ENCODE data around the gene ATP6V0E2.

The ATP6V0E2 gene

DNA sequence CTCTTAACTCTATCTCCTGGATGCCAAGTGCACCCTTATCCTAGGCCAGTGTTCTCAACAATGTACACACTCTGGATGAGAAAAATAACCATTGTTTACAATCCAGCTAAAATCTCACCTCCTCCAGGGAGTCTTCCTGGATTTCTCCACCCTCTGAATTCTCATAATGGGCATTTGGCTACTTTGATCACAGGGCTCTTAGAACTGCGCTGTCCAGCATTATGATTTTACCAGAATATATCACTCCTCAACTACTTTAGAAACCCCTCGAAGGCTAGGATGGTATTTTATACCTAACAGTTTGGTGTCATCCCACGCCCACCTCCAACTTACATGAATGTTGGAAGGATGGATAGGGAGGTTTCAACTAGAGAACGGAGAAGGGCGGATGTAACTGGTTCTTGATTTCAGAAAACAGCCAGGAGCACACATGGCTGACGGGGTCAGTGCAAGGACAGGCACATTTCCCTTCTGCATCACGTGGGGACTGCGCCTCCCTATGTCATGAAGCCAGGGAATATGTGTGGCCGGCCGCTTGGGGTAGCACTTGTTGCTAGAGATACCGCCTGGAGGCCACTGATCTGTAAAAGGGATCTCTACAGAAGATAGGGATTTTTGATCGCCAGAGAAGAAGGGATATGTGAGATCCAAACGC, 1.2 kb upstream of the ATP6V0E2 start:
- Histone ChIP-seq H3K79me1 (ENCODE audit: low read depth, low read length) (peaks cover 2% of the 10 kb centered on the region), H2AK5ac (ENCODE audit: low read depth, low read length) (no peak overlapping the region), H3K4me2 (ENCODE audit: insufficient read depth, low read length, poor library complexity, severe bottlenecking) (peak overlapping the region; percentile 90), H3K4ac (ENCODE audit: low read length) (no peak overlapping the region), H3K18ac (ENCODE audit: low read length) (no peak overlapping the region), H3K14ac (ENCODE audit: low read length) (no peak overlapping the region), H3K27ac (replicated peaks; ENCODE audit: low read length) (no peak overlapping the region), H2BK15ac (ENCODE audit: low read length) (no peak overlapping the region), H2BK120ac (ENCODE audit: low read depth, low read length) (no peak overlapping the region), H3K27me3 (ENCODE audit: control insufficient read depth in 3 of 3, insufficient read depth in 3 of 3, low read depth in 1 of 3, low read length in 3 of 3) (peaks cover 0 to 3% (median 0%) of the 10 kb centered on the region in 3 experiments), H2AFZ (ENCODE audit: low read length) (peak overlapping the region; percentile 97), H4K8ac (ENCODE audit: low read depth, low read length) (no peak overlapping the region), H3K9ac (ENCODE audit: low read depth, low read length, poor library complexity) (no peak overlapping the region), H4K91ac (ENCODE audit: low read depth, low read length, poor library complexity) (no peak overlapping the region), H3K4me3 (ENCODE audit: low read length in 2 of 2) (peak overlapping the region; percentile 71 to 93), H3K36me3 (replicated peaks in 1 of 2; ENCODE audit: control insufficient read depth in 2 of 2, insufficient read depth in 2 of 2, low read length in 2 of 2) (peaks cover 0 to 39% of the 10 kb centered on the region in 2 donors), H2BK12ac (ENCODE audit: low read length) (no peak overlapping the region), H3K4me1 (ENCODE audit: control insufficient read depth in 2 of 2, insufficient read depth in 1 of 2, low read depth in 1 of 2, low read length in 2 of 2) (peaks cover 7 to 9% of the 10 kb centered on the region in 2 donors), H3K23ac (ENCODE audit: low read depth, low read length, poor library complexity) (no peak overlapping the region), H3K9me3 (replicated peaks in 1 of 2; ENCODE audit: control insufficient read depth in 2 of 2, insufficient read depth in 1 of 2, low read depth in 1 of 2, low read length in 2 of 2) (no peaks in the 10 kb centered on the region), H2BK5ac (ENCODE audit: low read length) (no peak overlapping the region)
- DNase-seq (ENCODE audit: low spot score), result no peak
- WGBS, 2 donors (ENCODE audit: extremely low coverage in 2 of 2, insufficient read length in 2 of 2, insufficient replicate concordance in 1 of 2), result no CpG with 5 or more reads among the region's 13 CpGs

GRCh38 chr7:149873970-149874643, 338 bp downstream of the ATP6V0E2 start:
- Histone ChIP-seq H3K4ac (ENCODE audit: low read length) (no peak overlapping the region), H3K18ac (ENCODE audit: low read length) (peak overlapping the region; percentile 92), H2BK12ac (ENCODE audit: low read length) (no peak overlapping the region), H3K4me3 (ENCODE audit: low read length in 2 of 2) (peak overlapping the region; percentile 71 to 90), H2AK5ac (ENCODE audit: low read depth, low read length) (no peak overlapping the region), H4K91ac (ENCODE audit: low read depth, low read length, poor library complexity) (no peak overlapping the region), H3K27me3 (ENCODE audit: control insufficient read depth in 3 of 3, insufficient read depth in 3 of 3, low read depth in 1 of 3, low read length in 3 of 3) (peaks cover 0 to 3% (median 0%) of the 10 kb centered on the region in 3 experiments), H3K27ac (replicated peaks; ENCODE audit: low read length) (no peak overlapping the region), H2BK15ac (ENCODE audit: low read length) (no peak overlapping the region), H2AFZ (ENCODE audit: low read length) (peak overlapping the region; percentile 97), H3K23ac (ENCODE audit: low read depth, low read length, poor library complexity) (peak overlapping the region; percentile 95), H3K9ac (ENCODE audit: low read depth, low read length, poor library complexity) (peak overlapping the region; percentile 87), H3K9me3 (replicated peaks in 1 of 2; ENCODE audit: control insufficient read depth in 2 of 2, insufficient read depth in 1 of 2, low read depth in 1 of 2, low read length in 2 of 2) (no peaks in the 10 kb centered on the region), H3K36me3 (replicated peaks in 1 of 2; ENCODE audit: control insufficient read depth in 2 of 2, insufficient read depth in 2 of 2, low read length in 2 of 2) (peaks cover 0 to 32% of the 10 kb centered on the region in 2 donors), H3K4me1 (ENCODE audit: control insufficient read depth in 2 of 2, insufficient read depth in 1 of 2, low read depth in 1 of 2, low read length in 2 of 2) (peaks cover 7 to 9% of the 10 kb centered on the region in 2 donors), H4K8ac (ENCODE audit: low read depth, low read length) (no peak overlapping the region), H3K4me2 (ENCODE audit: insufficient read depth, low read length, poor library complexity, severe bottlenecking) (peak overlapping the region; percentile 90), H2BK120ac (ENCODE audit: low read depth, low read length) (peak overlapping the region; percentile 90), H3K79me1 (ENCODE audit: low read depth, low read length) (peaks cover 2% of the 10 kb centered on the region), H2BK5ac (ENCODE audit: low read length) (no peak overlapping the region), H3K14ac (ENCODE audit: low read length) (no peak overlapping the region)
- no peak for DNase-seq (ENCODE audit: low spot score)
- no CpG with 5 or more reads among the region's 46 CpGs for WGBS, 2 donors (ENCODE audit: extremely low coverage in 2 of 2, insufficient read length in 2 of 2, insufficient replicate concordance in 1 of 2)

- no peak overlapping the region for H3K14ac ChIP-seq (ENCODE audit: low read length)
- peak overlapping the region in 1 of 2 donors; percentile 71 for H3K4me3 ChIP-seq (ENCODE audit: low read length in 2 of 2)
- no peak overlapping the region for H3K27ac ChIP-seq (replicated peaks; ENCODE audit: low read length)
- H2BK120ac ChIP-seq (ENCODE audit: low read depth, low read length), result no peak overlapping the region
- H2AFZ ChIP-seq (ENCODE audit: low read length), result peak overlapping the region; percentile 97
- no CpG with 5 or more reads among the region's 8 CpGs for WGBS, 2 donors (ENCODE audit: extremely low coverage in 2 of 2, insufficient read length in 2 of 2, insufficient replicate concordance in 1 of 2)
- no peak overlapping the region for H2BK5ac ChIP-seq (ENCODE audit: low read length)
- no peaks in the 10 kb centered on the region for H3K9me3 ChIP-seq (replicated peaks in 1 of 2; ENCODE audit: control insufficient read depth in 2 of 2, insufficient read depth in 1 of 2, low read depth in 1 of 2, low read length in 2 of 2)
- no peak overlapping the region for H3K18ac ChIP-seq (ENCODE audit: low read length)
- peaks cover 7 to 9% of the 10 kb centered on the region in 2 donors for H3K4me1 ChIP-seq (ENCODE audit: control insufficient read depth in 2 of 2, insufficient read depth in 1 of 2, low read depth in 1 of 2, low read length in 2 of 2)
- peaks cover 0 to 3% (median 0%) of the 10 kb centered on the region in 3 experiments for H3K27me3 ChIP-seq (ENCODE audit: control insufficient read depth in 3 of 3, insufficient read depth in 3 of 3, low read depth in 1 of 3, low read length in 3 of 3)
- no peak overlapping the region for H4K8ac ChIP-seq (ENCODE audit: low read depth, low read length)
- peaks cover 0 to 34% of the 10 kb centered on the region in 2 donors for H3K36me3 ChIP-seq (replicated peaks in 1 of 2; ENCODE audit: control insufficient read depth in 2 of 2, insufficient read depth in 2 of 2, low read length in 2 of 2)
- H3K23ac ChIP-seq (ENCODE audit: low read depth, low read length, poor library complexity), result no peak overlapping the region
- H3K4ac ChIP-seq (ENCODE audit: low read length), result no peak overlapping the region
- no peak overlapping the region for H4K91ac ChIP-seq (ENCODE audit: low read depth, low read length, poor library complexity)
- H3K9ac ChIP-seq (ENCODE audit: low read depth, low read length, poor library complexity), result no peak overlapping the region
- H2BK12ac ChIP-seq (ENCODE audit: low read length), result no peak overlapping the region
- no peak for DNase-seq (ENCODE audit: low spot score)
- peak overlapping the region; percentile 90 for H3K4me2 ChIP-seq (ENCODE audit: insufficient read depth, low read length, poor library complexity, severe bottlenecking)
- no peak overlapping the region for H2AK5ac ChIP-seq (ENCODE audit: low read depth, low read length)
- H3K79me1 ChIP-seq (ENCODE audit: low read depth, low read length), result peaks cover 2% of the 10 kb centered on the region
- no peak overlapping the region for H2BK15ac ChIP-seq (ENCODE audit: low read length)
Measured at GRCh38 chr7:149874644-149875028, 867 bp downstream of the ATP6V0E2 start.

DNA sequence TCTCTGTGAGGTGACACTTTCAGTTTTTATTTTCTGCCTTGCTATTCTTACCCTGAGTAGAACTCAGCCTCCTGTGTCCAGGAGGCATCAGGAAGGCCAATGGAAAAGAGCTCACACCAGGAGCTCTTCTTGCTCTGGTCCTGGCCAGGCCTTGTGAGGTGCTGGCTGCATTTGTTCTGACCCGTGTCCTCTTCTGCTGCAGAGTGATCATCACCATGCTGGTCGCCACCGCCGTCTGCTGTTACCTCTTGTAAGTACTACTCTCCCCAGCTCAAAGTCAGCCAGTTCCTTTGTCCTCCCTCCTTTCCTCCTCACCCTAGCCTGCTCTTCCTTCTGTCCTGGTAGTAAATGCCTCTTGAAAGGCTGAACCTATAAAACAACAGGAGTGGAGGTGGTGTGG, 1.6 kb downstream of the ATP6V0E2 start:
- H3K4me3 ChIP-seq (ENCODE audit: low read length in 2 of 2), result no peak overlapping the region
- no peak overlapping the region for H3K18ac ChIP-seq (ENCODE audit: low read length)
- H3K4me1 ChIP-seq (ENCODE audit: control insufficient read depth in 2 of 2, insufficient read depth in 1 of 2, low read depth in 1 of 2, low read length in 2 of 2), result peaks cover 7 to 9% of the 10 kb centered on the region in 2 donors
- H3K4ac ChIP-seq (ENCODE audit: low read length), result no peak overlapping the region
- H2BK120ac ChIP-seq (ENCODE audit: low read depth, low read length), result no peak overlapping the region
- no peak overlapping the region for H2AFZ ChIP-seq (ENCODE audit: low read length)
- peaks cover 2 to 32% of the 10 kb centered on the region in 2 donors for H3K36me3 ChIP-seq (replicated peaks in 1 of 2; ENCODE audit: control insufficient read depth in 2 of 2, insufficient read depth in 2 of 2, low read length in 2 of 2)
- no peak overlapping the region for H2BK12ac ChIP-seq (ENCODE audit: low read length)
- no peak overlapping the region for H3K14ac ChIP-seq (ENCODE audit: low read length)
- H3K9me3 ChIP-seq (replicated peaks in 1 of 2; ENCODE audit: control insufficient read depth in 2 of 2, insufficient read depth in 1 of 2, low read depth in 1 of 2, low read length in 2 of 2), result no peaks in the 10 kb centered on the region
- H3K9ac ChIP-seq (ENCODE audit: low read depth, low read length, poor library complexity), result no peak overlapping the region
- no peak overlapping the region for H3K27ac ChIP-seq (replicated peaks; ENCODE audit: low read length)
- H3K4me2 ChIP-seq (ENCODE audit: insufficient read depth, low read length, poor library complexity, severe bottlenecking), result no peak overlapping the region
- no CpG with 5 or more reads among the region's 4 CpGs for WGBS, 2 donors (ENCODE audit: extremely low coverage in 2 of 2, insufficient read length in 2 of 2, insufficient replicate concordance in 1 of 2)
- no peak overlapping the region for H4K91ac ChIP-seq (ENCODE audit: low read depth, low read length, poor library complexity)
- no peak overlapping the region for H4K8ac ChIP-seq (ENCODE audit: low read depth, low read length)
- no peak overlapping the region for H2BK5ac ChIP-seq (ENCODE audit: low read length)
- H3K27me3 ChIP-seq (ENCODE audit: control insufficient read depth in 3 of 3, insufficient read depth in 3 of 3, low read depth in 1 of 3, low read length in 3 of 3), result peaks cover 0 to 3% (median 0%) of the 10 kb centered on the region in 3 experiments
- no peak overlapping the region for H2BK15ac ChIP-seq (ENCODE audit: low read length)
- no peak for DNase-seq (ENCODE audit: low spot score)
- no peak overlapping the region for H3K23ac ChIP-seq (ENCODE audit: low read depth, low read length, poor library complexity)
- peaks cover 2% of the 10 kb centered on the region for H3K79me1 ChIP-seq (ENCODE audit: low read depth, low read length)
- no peak overlapping the region for H2AK5ac ChIP-seq (ENCODE audit: low read depth, low read length)
